SU-DHL-6 (cell line): ENCODE data around the gene IL10RA.

Source experiments
- CTCF ChIP-seq: fragments of 200-600 bp; sonication (generic); IDR thresholded peaks from one replicate; pipeline ENCODE4 v1.5.1; 2017; ENCODE audit warnings: antibody characterized with exemption, mild to moderate bottlenecking, low read length, moderate library complexity; ENCODE audit not compliant: insufficient read depth, poor library complexity, severe bottlenecking
- EZH2phosphoT487 ChIP-seq: fragments of 200-600 bp; sonication (generic), shearing (Covaris generic); conservative IDR thresholded peaks from 2 replicates; pipeline ENCODE4 v1.6.1; 2018; ENCODE audit warnings: mild to moderate bottlenecking, antibody characterized with exemption, low read length, moderate library complexity, mixed read lengths

- TF ChIP-seq CTCF: no peak
- no peak for TF ChIP-seq EZH2phosphoT487
Observed at GRCh38 chr11:118033443-118033842, 47.2 kb downstream of the IL10RA start.
